ENCODE data around the gene HDAC4. TPM values are rescaled to one million over a fixed set of nuclear protein-coding genes. Genes with fewer than 3 reads are reported as not detected.

HDAC4 gene
- total and polyA plus RNA-seq, 2 experiments from 2014 or later, result 8.1 to 41.8 TPM

DNA sequence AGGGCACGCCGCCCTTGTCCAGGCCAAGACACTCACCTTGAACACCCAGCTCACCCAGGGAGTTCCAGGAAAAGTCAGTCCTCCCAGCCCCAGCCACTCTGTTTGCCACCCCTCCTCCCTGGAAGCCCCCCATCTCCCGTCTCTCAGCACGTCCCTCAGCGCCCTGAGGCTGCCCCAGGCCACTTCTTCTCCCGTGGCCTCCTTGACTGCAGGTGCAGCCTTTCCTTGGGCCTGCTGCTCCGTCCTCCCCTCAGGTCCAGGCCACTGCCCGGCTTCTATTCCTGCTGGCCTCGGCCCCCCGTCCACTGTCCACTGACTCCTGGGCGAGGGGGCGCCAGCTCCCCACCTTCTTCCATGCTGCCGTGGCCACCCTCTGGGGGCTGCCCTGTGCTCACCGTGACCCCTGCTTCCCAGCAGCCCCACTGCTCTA is 239.1 kb downstream of the HDAC4 start (continued):
- TF ChIP-seq, protein P1, sequence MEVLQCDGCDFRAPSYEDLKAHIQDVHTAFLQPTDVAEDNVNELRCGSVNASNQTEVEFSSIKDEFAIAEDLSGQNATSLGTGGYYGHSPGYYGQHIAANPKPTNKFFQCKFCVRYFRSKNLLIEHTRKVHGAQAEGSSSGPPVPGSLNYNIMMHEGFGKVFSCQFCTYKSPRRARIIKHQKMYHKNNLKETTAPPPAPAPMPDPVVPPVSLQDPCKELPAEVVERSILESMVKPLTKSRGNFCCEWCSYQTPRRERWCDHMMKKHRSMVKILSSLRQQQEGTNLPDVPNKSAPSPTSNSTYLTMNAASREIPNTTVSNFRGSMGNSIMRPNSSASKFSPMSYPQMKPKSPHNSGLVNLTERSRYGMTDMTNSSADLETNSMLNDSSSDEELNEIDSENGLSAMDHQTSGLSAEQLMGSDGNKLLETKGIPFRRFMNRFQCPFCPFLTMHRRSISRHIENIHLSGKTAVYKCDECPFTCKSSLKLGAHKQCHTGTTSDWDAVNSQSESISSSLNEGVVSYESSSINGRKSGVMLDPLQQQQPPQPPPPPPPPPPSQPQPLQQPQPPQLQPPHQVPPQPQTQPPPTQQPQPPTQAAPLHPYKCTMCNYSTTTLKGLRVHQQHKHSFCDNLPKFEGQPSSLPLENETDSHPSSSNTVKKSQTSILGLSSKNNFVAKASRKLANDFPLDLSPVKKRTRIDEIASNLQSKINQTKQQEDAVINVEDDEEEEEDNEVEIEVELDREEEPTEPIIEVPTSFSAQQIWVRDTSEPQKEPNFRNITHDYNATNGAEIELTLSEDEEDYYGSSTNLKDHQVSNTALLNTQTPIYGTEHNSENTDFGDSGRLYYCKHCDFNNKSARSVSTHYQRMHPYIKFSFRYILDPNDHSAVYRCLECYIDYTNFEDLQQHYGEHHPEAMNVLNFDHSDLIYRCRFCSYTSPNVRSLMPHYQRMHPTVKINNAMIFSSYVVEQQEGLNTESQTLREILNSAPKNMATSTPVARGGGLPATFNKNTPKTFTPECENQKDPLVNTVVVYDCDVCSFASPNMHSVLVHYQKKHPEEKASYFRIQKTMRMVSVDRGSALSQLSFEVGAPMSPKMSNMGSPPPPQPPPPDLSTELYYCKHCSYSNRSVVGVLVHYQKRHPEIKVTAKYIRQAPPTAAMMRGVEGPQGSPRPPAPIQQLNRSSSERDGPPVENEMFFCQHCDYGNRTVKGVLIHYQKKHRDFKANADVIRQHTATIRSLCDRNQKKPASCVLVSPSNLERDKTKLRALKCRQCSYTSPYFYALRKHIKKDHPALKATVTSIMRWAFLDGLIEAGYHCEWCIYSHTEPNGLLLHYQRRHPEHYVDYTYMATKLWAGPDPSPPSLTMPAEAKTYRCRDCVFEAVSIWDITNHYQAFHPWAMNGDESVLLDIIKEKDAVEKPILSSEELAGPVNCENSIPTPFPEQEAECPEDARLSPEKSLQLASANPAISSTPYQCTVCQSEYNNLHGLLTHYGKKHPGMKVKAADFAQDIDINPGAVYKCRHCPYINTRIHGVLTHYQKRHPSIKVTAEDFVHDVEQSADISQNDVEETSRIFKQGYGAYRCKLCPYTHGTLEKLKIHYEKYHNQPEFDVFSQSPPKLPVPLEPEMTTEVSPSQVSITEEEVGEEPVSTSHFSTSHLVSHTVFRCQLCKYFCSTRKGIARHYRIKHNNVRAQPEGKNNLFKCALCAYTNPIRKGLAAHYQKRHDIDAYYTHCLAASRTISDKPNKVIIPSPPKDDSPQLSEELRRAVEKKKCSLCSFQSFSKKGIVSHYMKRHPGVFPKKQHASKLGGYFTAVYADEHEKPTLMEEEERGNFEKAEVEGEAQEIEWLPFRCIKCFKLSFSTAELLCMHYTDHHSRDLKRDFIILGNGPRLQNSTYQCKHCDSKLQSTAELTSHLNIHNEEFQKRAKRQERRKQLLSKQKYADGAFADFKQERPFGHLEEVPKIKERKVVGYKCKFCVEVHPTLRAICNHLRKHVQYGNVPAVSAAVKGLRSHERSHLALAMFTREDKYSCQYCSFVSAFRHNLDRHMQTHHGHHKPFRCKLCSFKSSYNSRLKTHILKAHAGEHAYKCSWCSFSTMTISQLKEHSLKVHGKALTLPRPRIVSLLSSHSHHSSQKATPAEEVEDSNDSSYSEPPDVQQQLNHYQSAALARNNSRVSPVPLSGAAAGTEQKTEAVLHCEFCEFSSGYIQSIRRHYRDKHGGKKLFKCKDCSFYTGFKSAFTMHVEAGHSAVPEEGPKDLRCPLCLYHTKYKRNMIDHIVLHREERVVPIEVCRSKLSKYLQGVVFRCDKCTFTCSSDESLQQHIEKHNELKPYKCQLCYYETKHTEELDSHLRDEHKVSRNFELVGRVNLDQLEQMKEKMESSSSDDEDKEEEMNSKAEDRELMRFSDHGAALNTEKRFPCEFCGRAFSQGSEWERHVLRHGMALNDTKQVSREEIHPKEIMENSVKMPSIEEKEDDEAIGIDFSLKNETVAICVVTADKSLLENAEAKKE (CRISPR knock-in tag; IDR thresholded peaks at IDR 0.05), result no peak
- TF ChIP-seq, protein P2, sequence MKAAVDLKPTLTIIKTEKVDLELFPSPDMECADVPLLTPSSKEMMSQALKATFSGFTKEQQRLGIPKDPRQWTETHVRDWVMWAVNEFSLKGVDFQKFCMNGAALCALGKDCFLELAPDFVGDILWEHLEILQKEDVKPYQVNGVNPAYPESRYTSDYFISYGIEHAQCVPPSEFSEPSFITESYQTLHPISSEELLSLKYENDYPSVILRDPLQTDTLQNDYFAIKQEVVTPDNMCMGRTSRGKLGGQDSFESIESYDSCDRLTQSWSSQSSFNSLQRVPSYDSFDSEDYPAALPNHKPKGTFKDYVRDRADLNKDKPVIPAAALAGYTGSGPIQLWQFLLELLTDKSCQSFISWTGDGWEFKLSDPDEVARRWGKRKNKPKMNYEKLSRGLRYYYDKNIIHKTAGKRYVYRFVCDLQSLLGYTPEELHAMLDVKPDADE (IDR thresholded peaks at IDR 0.05), result no peak
- TF ChIP-seq ZNF114 (CRISPR knock-in tag; IDR thresholded peaks at IDR 0.05), result no peak
- no peak for TF ChIP-seq ZNF331 (CRISPR knock-in tag; IDR thresholded peaks at IDR 0.05; ENCODE audit: low read depth)
- TF ChIP-seq STAT1 (IDR thresholded peaks at IDR 0.05; ENCODE audit: unreplicated experiment), result no peak
- no peak for TF ChIP-seq JUNB (IDR thresholded peaks at IDR 0.05; ENCODE audit: unreplicated experiment)
- TF ChIP-seq CREB1 (CRISPR knock-in tag; IDR thresholded peaks at IDR 0.05; ENCODE audit: low read depth), result no peak

DNA sequence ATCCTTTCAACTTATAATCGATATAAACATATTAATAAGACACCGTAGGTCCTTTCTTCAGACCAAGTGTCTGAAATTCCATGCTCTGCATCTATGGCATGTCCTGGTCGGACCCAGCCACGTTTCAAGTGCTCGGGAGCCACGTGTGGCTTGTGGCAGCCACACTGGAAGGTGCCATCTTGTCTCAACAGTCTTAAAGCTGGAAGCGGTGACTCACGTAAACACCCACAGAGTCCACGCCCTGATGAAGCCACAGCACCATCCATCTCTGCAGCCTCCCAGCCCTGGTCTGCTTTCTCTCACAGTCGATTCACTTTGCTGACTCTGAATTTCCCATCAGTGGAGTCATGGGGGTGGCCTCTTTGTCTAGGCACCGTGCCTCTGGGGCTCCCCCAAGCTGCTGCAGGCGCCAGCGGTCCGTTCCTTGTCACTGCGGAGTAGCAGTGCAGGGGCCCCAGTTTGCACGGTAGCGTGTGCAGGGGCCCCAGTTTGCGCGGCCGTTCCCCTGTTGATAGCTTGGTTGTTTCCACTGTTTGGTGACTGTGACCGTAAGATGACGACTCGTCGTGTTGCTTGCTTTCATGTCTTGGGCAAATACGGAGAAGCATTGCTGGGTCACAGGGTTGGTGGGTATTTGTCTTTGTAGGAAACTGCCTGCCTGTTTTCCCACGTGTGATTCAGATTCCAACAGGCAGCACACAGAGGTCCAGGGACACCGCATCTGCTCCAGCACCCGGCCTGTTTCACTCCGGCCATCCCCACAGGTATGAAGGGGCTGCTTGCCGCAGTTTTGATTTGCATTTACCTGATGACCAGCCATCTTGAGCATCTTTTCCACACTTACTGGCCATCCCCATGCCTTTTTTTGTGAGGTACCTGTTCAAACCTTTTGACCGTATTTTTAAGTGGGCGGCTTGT is 240.3 kb downstream of the HDAC4 start:
- Mint-ChIP-seq H3K4me3 (no peak overlapping the region), H3K36me3 (ENCODE audit: low read depth) (peaks cover 25% of the 10 kb centered on the region), H3K4me1 (peaks cover 7% of the 10 kb centered on the region), H3K27ac (no peak overlapping the region), H3K27me3 (ENCODE audit: insufficient read depth, low read depth, poor library complexity) (peaks cover 9% of the 10 kb centered on the region), H3K9me3 (no peaks in the 10 kb centered on the region; the same call in 2 of the 3 replicates)
- H2AFZ ChIP-seq, result no peak overlapping the region
- no peak for DNase-seq (ENCODE audit: low spot score)
- no peaks in the 10 kb centered on the region for H3F3A ChIP-seq (replicated peaks; ENCODE audit: low read depth)
- ATAC-seq, result no peak
- no peaks in the 10 kb centered on the region for H3K4me1 ChIP-seq (ENCODE audit: insufficient read depth)
- no peaks in the 10 kb centered on the region for H3K36me3 ChIP-seq (ENCODE audit: insufficient read depth)
- no peak overlapping the region for H3K4me2 ChIP-seq
- no peaks in the 10 kb centered on the region for H3K9me2 ChIP-seq (ENCODE audit: insufficient read depth)
- no peaks in the 10 kb centered on the region for H3K27me3 ChIP-seq (ENCODE audit: insufficient read depth)
- no peak overlapping the region for H3K27ac ChIP-seq (ENCODE audit: low read depth)
- no peaks in the 10 kb centered on the region for H3K79me2 ChIP-seq (replicated peaks; ENCODE audit: insufficient read depth)
- H3K4me3 ChIP-seq, result no peak overlapping the region
- peaks cover 3% of the 10 kb centered on the region for H4K20me1 ChIP-seq (replicated peaks; ENCODE audit: insufficient read depth)
- TF ChIP-seq STAT1 (IDR thresholded peaks at IDR 0.05; ENCODE audit: unreplicated experiment) (no peak), ZNF331 (CRISPR knock-in tag; IDR thresholded peaks at IDR 0.05; ENCODE audit: low read depth) (no peak)
- TF ChIP-seq, protein P1 (CRISPR knock-in tag; IDR thresholded peaks at IDR 0.05), result no peak

All from GM23338 (cell line).